Stimulated activated CD4-positive, alpha-beta T cell treated with anti-CD3 and anti-CD28 coated beads, Interleukin-4, amount 100 ng/mL, for 24 hours (primary cell): Measurements from ENCODE around the gene FOXC2.

ENCODE experiments used
- DNase-seq: peaks from one replicate; pipeline ENCODE4 v3.0.0-alpha.2; 2020

The FOXC2 gene

GRCh38 chr16:86533767-86534351, 32.8 kb upstream of the FOXC2 start:
- DNase-seq = no peak

DNA sequence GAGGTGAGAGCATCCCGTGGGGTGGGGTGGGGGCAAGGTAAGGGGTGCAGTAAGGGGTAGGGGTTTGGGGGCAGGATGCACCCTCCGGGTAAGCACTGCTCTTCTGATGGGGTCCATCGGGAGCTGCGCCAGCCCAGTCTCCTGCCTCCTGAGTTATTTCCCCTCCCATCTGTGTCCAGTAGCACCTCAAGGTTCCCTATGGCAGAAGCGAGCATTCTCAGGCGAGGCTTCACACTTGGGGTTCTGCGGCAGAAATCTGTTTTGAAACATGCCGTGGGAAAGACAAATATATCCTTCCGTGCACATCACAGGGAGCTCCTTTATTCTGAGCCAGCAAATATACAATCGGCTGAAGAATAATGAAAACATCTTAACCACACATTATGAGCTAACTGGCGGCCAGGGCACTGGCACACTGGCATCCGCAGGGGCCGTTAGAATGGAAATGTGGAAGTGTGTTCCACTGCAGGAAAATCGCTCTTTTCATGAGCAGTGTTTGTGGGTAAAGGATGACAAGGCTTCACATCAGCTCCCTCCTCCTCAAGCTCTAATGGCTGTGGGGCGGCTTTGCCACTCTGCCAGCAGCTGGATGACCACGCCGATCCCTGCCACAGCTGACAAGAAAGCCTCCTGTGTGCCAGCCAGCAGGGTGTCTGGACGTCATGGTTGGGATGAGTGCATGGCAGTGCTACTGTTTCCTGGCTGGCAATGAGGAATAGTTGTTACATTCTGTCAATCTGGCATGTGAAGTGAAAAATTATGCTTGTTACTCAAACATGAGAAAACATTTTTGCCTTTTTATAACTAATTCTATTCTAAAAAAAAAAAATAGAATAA, 31.6 kb upstream of the FOXC2 start:
- no peak for DNase-seq

GRCh38 chr16:86536621-86537020, 30.0 kb upstream of the FOXC2 start:
- no peak for DNase-seq

GRCh38 chr16:86537486-86537885, 29.1 kb upstream of the FOXC2 start:
- DNase-seq = no peak

- no peak for DNase-seq
These were observed 28.3 kb upstream of the FOXC2 start for GRCh38 chr16:86538196-86538780.

- no peak for DNase-seq
These were observed 25.7 kb upstream of the FOXC2 start for GRCh38 chr16:86540894-86541293.

GRCh38 chr16:86541560-86541959, 25.1 kb upstream of the FOXC2 start:
- DNase-seq = no peak

DNA sequence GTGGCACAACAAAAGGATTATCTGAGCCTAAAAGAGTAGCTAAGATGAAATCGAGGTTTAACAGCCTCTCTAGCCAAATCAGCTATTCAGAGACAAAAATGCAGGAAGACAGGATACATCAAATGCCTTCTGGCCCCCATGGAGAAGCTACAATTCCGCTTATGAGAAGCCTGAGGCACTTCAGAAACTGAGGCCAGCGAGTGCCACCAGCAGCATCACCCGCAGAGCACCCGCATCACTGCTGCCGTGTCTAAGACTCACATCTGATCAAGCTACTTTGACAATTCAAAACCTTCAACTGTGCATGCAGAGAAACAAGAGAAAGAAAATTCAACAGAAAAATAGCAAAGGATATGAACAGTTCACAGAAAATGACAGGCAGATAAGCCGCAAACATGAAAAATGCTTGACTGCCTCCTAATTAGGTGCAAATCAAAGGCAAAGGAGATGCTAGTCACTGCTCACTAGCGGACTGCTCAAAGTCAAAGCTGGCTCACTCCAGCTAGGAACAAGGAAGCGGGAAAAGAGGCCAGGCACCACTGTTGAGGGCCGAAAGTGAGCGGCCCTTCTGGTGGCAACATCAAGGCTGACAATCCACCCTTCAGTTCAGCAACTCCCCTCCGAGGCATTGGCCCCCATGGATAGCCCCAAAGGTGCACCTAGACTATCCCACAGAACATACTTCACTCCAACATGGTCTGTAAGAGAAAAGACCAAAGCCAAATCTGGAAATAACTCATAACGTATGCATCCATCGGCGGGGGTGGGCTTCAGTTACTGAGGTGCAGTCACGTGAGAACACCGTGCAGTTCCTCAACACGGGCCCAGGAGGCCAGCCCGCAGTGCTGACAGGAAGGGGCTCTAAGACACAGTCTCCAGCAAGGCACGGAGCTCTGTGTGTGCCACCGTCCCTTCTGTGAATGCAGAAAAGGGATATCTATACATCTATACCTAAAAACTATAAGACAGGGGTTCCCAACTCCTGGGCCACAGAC, 23.6 kb upstream of the FOXC2 start:
- DNase-seq = no peak

GRCh38 chr16:86545481-86545880, 21.1 kb upstream of the FOXC2 start:
- no peak for DNase-seq

- DNase-seq = no peak
These were observed 20.5 kb upstream of the FOXC2 start for GRCh38 chr16:86545954-86546637.

DNA sequence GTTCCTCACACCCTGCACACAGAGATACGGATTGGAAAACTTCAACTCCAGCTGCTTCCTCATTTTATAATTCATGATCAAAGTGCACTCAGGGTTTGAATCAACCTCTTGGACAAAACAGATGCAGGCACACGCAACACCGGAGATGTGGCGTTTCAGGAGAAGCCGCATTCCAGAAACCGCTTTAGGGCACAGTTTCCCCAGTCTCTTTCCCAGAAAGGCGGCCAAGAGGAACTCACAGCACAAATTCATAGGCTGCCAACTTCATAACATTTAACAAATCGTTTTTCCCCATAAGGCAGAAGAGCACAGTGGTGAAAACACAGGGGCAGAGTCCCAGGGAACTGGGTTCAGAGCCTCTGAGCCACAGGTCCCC, 20.0 kb upstream of the FOXC2 start:
- DNase-seq = no peak

- no peak for DNase-seq
These were observed 19.3 kb upstream of the FOXC2 start for GRCh38 chr16:86547286-86547685.

DNA sequence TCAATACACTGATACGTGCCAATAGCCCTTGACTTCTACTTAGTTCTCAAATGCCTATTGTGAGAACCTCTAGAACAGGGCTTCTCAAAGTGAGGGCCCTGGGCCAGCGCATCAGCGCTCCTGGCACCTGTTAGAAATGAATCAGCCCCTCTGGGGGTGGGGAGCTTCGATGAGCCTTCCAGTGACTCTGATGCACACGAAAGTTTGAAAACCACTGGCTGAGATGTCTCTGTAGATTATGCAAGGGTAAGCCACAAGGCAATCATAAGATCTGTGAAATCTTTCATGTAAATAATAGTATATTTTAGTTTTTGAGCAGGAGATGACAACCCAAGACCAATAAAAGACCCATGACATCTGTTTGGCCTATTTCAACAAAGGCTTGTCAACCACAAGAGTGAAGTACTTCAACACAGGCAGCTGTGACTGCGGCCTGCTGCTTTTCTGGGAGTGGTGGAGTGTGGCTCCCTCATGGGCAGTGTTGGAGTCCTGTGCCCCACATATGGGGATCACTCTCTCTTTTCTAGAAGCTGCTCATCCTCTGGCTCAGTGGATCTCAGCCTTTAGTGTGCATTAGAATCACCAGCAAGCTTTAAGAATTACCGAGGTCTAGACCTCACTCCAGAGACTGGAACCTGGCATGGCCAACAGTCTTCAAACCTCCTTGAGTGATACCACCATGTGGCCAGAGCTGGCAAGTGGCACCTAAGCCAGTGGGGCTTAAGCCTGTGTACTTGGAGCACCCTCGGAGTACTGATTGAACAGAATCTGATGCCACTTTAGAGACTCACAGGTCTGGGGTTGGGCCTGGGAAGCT, 17.3 kb upstream of the FOXC2 start:
- DNase-seq = no peak

- no peak for DNase-seq
These were observed 16.8 kb upstream of the FOXC2 start for GRCh38 chr16:86549893-86550190.

- no peak for DNase-seq
These were observed 16.3 kb upstream of the FOXC2 start for GRCh38 chr16:86550281-86550680.

- no peak for DNase-seq
These were observed 13.3 kb upstream of the FOXC2 start for GRCh38 chr16:86553356-86553755.

DNA sequence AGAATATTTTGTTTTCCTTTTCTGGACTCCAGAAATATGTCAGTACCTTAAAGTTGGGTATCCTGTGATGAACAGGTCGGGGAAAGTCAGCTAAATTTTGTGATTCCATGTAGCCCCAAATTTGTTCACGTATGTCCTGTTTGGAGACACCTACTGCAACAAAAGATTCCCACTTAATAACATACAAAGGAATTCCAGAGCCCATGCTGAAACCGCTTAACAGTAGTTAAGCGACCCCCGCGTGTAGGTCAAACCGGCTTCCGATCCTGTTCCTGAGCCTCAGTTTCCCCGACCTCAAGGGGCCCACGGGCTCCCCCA, 12.1 kb upstream of the FOXC2 start:
- no peak for DNase-seq

DNA sequence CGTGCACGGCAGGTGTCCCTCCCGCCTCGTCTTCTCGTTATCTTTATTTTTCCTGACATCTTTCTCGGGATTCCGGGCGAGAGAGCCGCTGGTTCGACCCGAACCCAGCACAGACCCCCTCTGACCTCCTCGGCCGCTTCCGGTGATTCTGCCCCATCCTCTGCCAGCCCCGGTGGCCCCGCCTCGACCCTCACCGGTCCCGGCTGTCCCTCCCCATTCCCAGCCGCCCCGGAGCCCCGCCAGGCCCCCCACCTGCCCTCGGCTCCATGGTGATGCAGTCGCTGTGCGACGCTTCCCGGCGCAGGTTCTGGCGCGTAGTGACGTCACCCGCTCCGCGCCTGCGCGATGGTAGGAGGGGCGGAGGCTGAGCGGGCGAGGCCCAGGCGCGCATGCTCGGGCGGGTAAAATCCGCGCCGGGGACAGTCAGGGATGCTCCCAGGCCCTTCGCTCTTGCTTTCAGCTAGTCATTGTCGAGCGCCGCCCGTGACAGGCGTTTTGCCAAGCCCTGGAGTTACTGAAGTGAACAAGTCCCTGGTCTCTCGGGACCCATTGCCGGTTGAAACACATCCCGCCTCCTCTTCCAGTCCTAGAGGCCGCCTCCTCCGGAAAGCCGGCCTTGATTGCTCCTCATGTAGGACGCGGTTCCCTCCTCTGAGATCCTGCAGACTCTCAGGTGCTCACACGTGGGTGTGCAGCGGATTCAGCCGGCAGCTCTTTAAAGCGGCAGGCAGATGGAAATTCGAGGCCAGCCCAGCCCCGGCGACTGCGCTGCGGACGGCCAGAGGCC, 11.5 kb upstream of the FOXC2 start, which contains the start of gene MTHFSD:
MTHFSD (minus strand) TSS at position 319 of the 787 bp plus-strand sequence; CDS start at position 268, 51 bp downstream.
- DNase-seq = peak; percentile 96

- DNase-seq = no peak
These were observed 10.9 kb upstream of the FOXC2 start for GRCh38 chr16:86555704-86556075.

DNA sequence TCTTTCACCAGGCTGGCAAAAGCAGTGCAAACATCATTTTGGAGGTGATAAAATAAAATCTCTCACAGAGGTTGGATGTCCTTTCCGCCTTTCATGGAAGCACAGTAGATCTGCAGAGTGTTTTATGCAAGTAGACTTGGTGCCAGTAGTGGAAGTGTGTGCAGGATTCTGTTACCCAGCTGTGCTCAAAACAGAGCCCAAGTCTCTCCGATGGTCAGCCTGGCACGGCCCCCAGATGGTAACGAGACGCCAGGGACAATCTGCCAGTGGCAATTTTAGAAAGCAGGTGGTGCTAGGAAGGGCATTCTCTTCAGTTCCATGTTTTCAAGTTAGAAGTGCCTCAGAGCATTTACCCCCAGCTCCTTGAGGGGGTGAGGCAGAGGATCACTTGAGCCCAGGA, 10.1 kb upstream of the FOXC2 start:
- DNase-seq = no peak

GRCh38 chr16:86557587-86557986, 9.0 kb upstream of the FOXC2 start:
- no peak for DNase-seq
